Esophagus squamous epithelium (tissue), 4 donors: ENCODE results near the gene SLC35F4.

Source experiments
- POLR2A ChIP-seq, 4 donors: fragments of 450-650 bp; IDR thresholded peaks; one replicate each; pipeline ENCODE4 v1.6.1; 2017; ENCODE audit warnings: antibody characterized with exemption in 4 of 4, mild to moderate bottlenecking in 4 of 4, moderate library complexity in 3 of 4
- TF ChIP-seq, protein P1 (sequence below), 6 experiments: fragments of 450-650 bp in 4 of 6; fragments of 200-600 bp in 2 of 6; sonication (generic) in 2 of 6; IDR thresholded peaks; one replicate each; pipeline ENCODE4 v1.5.1; 2016 to 2019; ENCODE audit warnings: antibody characterized with exemption in 6 of 6, mild to moderate bottlenecking in 4 of 6, moderate library complexity in 4 of 6

DNA sequence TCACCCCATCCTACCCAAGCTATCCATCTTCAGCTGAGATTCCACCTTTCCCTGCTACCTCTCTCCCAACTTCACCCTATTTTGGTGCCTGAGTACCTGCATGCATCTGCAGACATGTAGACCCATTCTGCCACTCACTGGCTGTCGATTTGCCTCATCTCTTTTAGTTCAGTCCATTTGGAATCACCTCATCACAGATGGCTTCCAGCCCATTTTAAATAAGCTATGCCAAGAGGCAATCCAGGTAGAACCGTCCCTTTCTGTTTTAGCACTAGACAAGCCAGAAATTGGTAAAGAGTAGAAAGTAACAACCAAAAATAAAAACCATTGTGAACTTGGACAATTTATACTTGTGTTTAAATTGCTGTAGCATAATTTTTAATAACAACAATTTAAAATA is 11.3 kb downstream of the SLC35F4 start:
- TF ChIP-seq, protein P1, sequence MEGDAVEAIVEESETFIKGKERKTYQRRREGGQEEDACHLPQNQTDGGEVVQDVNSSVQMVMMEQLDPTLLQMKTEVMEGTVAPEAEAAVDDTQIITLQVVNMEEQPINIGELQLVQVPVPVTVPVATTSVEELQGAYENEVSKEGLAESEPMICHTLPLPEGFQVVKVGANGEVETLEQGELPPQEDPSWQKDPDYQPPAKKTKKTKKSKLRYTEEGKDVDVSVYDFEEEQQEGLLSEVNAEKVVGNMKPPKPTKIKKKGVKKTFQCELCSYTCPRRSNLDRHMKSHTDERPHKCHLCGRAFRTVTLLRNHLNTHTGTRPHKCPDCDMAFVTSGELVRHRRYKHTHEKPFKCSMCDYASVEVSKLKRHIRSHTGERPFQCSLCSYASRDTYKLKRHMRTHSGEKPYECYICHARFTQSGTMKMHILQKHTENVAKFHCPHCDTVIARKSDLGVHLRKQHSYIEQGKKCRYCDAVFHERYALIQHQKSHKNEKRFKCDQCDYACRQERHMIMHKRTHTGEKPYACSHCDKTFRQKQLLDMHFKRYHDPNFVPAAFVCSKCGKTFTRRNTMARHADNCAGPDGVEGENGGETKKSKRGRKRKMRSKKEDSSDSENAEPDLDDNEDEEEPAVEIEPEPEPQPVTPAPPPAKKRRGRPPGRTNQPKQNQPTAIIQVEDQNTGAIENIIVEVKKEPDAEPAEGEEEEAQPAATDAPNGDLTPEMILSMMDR (IDR thresholded peaks at IDR 0.05) = no peak
- TF ChIP-seq POLR2A (IDR thresholded peaks at IDR 0.05) = no peak
